Activated T-cell treated with anti-CD3 and anti-CD28 coated beads, Interleukin-2, amount 50 U/mL, for 48 hours (primary cell): Measurements from ENCODE around the gene ALPI.
A peak's percentile ranks its signal among the peaks of the same experiment; 100 is the strongest.

Source experiments
- DNase-seq, 2 experiments: peaks; one replicate each; pipeline ENCODE4 v3.0.0-alpha.2; 2020

Gene ALPI

DNA sequence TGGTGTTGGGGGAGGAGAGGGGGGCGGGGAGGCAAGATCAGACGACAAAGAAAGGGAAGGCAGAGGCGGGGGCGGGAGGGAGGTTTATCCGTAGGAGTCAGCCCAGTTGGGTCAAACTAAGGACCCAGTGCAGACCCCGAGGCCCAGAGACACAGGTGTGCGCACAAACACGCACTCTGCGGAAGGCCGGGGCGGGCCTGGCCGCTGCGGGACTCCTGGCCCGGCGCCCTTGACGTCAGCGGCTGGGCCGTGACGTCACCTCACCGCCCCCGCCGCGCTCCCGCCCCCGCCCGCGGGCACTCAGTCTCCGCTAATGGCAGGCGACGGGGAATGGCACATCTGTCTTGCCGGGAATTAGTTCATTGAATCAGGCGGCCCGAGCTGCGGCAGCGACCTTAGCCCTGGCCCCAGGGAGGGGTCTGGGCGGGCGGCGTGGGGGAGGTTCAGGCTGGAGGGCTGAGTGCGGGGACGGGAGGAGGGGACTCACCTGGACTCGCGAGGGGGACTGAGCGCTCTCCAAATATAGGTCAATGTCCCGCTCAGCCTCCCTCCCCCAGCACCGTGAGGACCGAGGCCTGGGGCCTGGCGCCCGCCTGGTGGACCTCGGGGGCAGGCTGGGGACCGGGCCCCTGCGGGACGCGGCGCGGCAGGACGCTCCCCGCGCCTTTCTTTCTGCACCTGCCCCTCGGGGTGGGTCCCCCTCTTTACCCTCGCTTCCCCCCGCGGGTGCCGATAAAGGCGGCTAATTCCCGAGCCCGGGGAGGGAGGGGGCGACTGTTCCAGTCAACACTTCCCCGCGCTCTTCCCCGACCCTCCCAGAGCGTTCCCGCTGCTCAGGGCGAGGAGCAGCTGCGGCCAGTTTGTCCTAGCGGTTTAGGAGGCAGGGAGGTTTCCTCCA is 47.2 kb downstream of the ALPI start:
- DNase-seq, result peak; percentile 56 to 64

DNA sequence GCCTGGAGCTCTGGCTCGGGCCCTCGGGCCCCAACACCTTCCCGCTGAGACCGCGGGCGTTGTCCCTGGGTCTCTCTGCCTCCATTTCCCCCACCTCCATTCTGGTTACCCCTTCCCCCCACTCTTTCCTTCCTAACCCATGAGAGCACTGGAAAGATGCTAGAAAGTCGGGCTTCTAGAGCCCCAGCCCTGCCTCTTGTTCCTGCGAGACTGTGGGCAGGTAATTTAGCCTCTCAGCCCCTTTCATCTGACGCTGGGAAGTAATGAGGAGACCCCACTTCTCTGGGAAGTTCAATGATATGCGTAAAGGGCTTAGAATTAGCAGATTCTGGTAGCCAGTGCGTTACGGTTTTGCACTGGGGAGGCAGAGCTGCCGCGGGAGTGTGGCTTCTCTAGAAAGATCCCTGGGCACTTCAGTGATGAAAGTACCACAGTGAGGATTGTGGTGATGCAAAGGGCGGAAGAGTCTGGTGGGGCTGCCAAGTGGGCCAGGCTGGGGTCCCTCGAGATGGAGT is 47.9 kb downstream of the ALPI start:
- DNase-seq, result no peak

DNA sequence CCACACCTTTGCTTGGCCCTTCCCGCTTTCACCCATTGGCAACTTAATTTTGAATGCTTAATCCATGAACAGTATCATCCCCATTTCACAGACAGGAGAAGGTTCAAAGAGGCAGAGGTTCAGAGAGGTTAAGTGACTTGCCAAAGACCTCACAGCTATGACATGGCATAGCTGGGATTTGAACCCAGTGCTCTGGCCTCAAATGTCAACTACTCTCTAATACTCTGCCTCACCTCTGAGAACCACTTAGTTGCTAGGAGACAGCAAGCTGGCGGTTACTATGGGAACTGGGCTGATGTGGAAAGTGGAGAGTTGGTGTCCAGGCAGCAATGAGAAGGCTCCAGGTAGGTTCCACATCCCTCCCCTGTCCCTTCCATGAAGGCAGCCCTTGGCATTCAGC is 48.5 kb downstream of the ALPI start:
- no peak for DNase-seq

DNA sequence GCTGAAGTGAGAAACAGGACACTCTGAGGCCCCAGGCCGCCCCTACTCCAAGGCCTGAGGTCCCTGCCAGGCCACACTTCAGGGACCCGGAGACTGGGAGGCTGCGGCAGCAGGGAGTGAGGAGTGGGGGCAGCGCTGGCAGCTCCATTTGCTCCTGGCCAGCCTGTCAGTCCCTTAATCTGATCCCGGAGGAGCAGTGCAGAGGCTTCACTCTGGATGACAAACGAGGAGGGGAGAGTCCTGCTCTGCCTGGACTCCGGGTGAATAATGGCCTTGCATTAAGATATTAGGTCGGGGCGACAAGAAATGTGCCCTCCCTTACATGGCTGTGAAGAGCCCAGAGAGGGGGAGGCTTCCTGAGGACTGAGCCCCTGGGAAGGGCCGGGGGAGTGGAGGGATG is 49.9 kb downstream of the ALPI start:
- no peak for DNase-seq

DNA sequence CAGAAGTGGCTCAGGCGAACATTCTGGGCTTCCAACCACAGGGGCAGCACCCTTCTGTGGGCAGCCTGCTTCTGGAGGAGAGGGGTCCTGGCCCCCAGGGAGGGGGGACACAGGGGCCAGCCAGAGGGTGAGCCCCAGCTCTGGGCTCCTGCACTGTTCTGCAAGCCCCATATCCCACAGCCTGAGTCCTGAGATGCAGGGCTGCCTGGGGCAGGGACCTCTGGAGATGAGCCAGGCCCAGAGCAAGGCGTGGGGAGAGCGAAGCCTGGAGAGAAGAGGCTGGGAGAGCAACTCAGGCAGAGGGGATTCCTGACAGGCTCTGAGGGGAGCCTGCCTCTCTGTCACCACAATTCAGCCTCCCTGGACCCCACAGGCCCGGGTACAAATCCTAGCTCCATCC is 50.8 kb downstream of the ALPI start:
- DNase-seq, result no peak

DNA sequence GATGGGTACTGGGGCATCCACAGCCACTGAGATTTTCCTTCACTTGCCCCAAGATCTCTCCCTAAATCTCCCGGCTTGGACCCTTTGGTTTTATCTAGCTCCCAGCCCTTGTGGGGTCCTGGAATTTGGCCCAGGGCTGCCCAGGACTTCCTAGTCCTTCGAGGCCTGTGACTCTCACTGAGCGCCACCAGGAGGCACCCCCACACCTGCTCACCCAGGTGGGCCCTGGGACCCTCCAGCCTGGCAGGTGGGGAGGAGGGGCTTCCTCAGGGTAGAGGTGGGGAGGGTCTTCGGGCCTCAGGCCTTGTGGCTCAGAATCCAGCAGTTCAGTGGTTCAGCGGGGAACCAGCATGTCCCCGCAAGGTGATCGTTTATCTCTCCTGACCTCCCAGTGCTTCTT is 52.3 kb downstream of the ALPI start:
- no peak for DNase-seq
